Astrocyte of the spinal cord (primary cell): ENCODE data around the gene CLEC6A.
"Not testable (repeated sequence)": the region's sequence is repeated elsewhere in the genome, so short reads cannot be mapped to it uniquely, and the experiment has no call there.

Source experiments
- DNase-seq: peaks from one replicate; pipeline ENCODE4 v3.0.0; 2011; ENCODE audit warnings: low read depth, low spot score
- H3K4me3 ChIP-seq: 2 replicates; pipeline ENCODE4 v1.5.1; 2011; ENCODE audit warnings: low read depth, mild to moderate bottlenecking, low read length, moderate library complexity
- CTCF ChIP-seq: IDR thresholded peaks from 2 replicates; pipeline ENCODE4 v1.5.1; 2012; ENCODE audit warnings: low read depth, mild to moderate bottlenecking, low read length, inconsistent platforms
- in situ Hi-C: cut with HindIII; loops from 2 replicates; pipeline ENCODE4 v1.10.0; 2017; ENCODE audit warnings: low sequenced_read_pairs

Gene CLEC6A

GRCh38 chr12:8455727-8456360 lies at the start of gene CLEC6A:
Gene CLEC6A, plus strand, starts transcription at chr12:8455962. Its CDS starts 150 bp downstream, at chr12:8456112.
- TF ChIP-seq CTCF = no peak
- H3K4me3 ChIP-seq = no peak within 1 kb of the TSS
- DNase-seq = no peak
- in situ Hi-C loops = no loop called here

- DNase-seq, in situ Hi-C loops: not testable (repeated sequence)
Observed at GRCh38 chr12:8419576-8419975, 36.2 kb upstream of the CLEC6A start.

GRCh38 chr12:8420506-8420905 lies 35.3 kb upstream of the CLEC6A start:
- H3K4me3 ChIP-seq = no peak overlapping the region
- no peak for TF ChIP-seq CTCF
- DNase-seq = no peak
- in situ Hi-C loops = no loop called here

More at GRCh38 chr12:8419576-8419975, 36.2 kb upstream of the CLEC6A start:
- not testable (repeated sequence) for H3K4me3 ChIP-seq

GRCh38 chr12:8444536-8445278 lies 11.1 kb upstream of the CLEC6A start:
- H3K4me3 ChIP-seq, DNase-seq, in situ Hi-C loops: not testable (repeated sequence)

GRCh38 chr12:8445731-8446130 lies 10.0 kb upstream of the CLEC6A start:
- H3K4me3 ChIP-seq = no peak overlapping the region
- in situ Hi-C loops = no loop called here
- no peak for DNase-seq
- no peak for TF ChIP-seq CTCF

- DNase-seq = no peak
- no peak overlapping the region for H3K4me3 ChIP-seq
- in situ Hi-C loops = no loop called here
- no peak for TF ChIP-seq CTCF
Observed at GRCh38 chr12:8446642-8447547, 8.9 kb upstream of the CLEC6A start.

- H3K4me3 ChIP-seq = no peak overlapping the region
- no peak for TF ChIP-seq CTCF
- DNase-seq = no peak
- in situ Hi-C loops = no loop called here
Observed at GRCh38 chr12:8449355-8449859, 6.4 kb upstream of the CLEC6A start.
